ENCODE measurements around the gene DCP2.

The DCP2 gene

DNA sequence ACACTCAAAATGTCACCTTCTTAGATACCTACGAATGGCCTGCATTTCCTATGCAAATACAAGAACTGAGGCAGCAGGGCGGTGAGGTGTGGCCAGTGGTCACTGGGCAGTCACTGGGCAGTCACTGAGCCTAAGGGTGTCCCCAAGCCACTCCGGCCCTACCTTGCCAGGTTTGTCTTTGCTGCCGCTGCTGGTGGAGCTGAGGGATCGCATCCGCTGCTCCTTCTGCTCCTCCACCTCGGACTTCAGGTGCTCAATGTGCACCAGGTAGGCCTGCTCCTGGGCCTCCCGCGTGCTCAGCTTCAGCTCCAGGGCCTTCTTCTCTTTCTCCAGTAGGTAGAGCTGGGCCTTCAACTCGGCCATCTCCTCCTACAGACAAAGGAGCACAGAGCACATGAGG, 72.3 kb downstream of the DCP2 start:
- DNase-seq = no peak

GRCh38 chr5:113050721-113051382, 74.3 kb downstream of the DCP2 start:
- DNase-seq = no peak

- no peak for DNase-seq
These were observed 75.6 kb downstream of the DCP2 start for GRCh38 chr5:113052041-113052795.

GRCh38 chr5:113053511-113053995, 77.0 kb downstream of the DCP2 start:
- no peak for DNase-seq

DNA sequence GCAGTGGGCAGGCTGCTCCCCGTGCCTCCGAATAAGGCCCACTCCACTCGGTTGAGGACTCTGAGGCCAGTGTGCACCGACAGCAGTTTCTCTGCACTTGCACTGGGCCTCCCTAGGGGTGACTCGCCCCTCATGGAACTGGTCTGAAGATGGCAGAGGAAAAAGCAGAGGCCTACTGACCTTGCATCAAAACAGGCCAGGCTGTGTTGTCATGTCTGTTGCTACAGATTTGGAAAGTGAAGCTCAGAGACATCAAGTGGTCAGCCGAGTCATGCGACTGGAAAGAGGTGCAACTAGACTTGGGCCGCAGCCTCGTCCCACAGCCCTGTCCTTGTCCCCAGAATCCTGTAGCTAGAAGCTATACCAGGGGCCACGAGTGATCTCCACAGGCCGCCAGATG, 78.3 kb downstream of the DCP2 start:
- no peak for DNase-seq

DNA sequence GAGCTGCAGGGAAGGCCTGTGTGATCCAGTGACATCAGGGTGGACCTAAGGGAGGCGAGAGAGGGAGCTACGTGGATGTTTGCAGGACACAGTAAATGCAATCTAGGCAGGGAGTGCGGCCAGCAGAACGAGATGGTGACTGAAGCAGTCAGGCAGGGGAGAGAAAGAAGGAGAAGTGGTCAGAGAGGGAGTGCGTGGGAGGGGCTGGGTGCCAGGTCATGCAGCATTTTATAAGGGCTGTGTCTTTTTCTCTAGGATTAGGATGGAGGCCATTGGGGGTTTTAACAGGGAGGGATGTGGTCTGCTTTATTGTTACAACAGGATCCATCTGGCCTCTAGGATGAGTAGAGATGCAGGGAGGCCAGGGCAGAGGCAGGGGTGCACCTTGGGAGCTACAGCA, 80.4 kb downstream of the DCP2 start:
- DNase-seq = no peak

DNA sequence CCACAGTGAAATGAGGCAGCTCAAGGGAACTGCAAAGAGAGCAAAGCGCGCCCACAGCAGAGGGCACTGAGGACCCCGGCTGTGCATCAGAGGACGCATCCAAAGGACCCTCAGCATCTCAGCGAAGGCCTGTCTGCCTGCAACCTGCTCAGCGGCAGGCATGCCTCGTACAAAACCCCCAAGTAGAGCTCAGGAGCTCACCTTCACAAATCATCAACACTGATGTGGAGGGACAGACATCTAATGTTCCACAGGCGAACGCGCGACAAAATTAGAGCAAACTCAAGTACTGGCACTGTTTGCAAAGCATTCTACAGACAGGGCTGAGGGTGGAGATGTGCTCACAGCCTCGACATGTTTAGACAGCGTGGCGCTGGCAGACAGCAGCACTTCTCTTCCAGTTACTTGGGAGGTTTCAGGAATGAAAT, 81.0 kb downstream of the DCP2 start:
- no peak for DNase-seq

DNA sequence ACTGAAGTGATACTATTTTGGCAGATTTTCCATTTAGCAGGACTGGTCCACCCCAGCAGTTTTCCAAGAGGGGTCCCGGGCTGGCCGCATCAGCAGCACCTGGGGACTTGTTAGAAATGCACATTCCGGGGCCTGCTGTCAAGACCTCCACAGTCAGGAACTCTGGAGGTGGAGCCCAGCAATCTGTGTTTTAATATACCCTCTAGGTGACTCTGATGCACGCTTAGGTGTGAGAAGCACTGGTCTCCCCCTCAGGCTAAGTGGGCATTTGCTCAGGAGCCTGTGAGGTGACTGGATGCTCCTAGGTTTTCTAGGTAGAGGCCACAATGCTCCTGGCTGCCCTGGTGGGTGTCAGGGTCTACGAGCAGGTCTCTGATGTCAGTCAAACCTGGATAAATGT, 81.7 kb downstream of the DCP2 start:
- DNase-seq = no peak

- DNase-seq = no peak
These were observed 82.2 kb downstream of the DCP2 start for GRCh38 chr5:113058706-113059226.

DNA sequence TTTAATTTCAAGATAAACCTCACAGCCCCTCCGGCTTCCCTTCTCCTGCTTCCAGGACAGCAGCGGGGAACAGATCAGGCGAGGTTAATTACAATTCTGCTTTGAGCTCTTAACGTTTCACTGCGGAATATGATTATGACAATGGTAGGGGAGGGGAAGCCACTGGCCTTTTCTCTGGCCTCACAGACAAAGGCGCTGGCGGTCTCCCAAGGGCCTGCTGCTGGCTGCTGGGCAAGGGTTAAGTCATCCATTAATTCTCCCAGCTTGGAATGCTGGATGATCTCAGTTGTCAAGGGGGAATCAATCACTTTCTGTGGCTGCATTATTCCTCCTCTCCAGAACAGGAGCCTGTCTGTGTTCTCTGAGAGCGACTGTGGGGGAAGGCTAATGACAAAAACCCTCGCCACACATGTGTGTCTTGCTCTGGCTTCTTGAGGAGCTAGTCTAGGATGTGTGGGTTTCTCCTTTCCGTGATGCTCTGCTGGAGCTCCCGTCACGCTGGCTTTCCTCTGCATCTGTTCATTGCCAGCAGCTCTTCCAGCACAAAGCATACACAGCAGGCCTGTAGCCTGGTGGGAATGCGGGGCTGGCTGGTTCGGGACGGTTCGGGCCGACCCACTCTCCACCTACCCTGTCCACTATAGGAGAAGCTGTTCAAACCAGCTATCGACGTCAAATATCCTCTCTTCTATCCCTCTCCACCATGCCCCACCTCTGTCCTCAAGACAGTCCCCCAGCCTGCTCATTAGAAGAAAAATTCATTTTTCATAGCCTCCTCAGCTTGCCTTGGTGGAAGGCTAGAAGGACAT, 82.8 kb downstream of the DCP2 start:
- no peak for DNase-seq

DNA sequence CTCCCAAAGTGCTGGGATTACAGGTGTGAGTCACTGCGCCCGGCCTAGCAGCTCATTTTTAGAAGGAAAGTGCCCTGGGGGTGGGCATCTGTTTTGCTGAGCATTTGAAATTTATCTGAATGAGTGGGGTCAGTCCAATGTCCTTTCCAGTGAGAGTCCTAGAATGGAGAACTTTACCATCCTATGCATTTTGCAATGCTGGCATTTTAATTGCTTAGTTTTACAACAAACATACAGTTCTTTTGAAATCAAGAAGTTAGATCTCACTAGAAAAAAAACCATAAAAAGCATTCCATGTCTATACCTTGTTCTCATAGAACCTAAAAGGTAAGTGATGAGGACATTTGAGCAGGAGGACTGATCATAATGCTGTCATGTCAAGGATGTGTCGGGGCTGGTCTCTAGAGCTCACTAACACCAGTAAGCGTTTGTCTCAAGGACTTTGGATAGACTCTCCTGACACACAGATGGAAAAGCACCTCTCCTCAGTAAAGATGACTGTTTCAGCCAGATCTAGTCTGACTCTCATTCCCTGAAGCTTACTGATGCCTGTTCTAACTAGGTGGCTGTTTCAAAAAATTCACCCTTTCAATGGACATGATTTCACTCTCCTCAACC, 83.9 kb downstream of the DCP2 start:
- no peak for DNase-seq

DNA sequence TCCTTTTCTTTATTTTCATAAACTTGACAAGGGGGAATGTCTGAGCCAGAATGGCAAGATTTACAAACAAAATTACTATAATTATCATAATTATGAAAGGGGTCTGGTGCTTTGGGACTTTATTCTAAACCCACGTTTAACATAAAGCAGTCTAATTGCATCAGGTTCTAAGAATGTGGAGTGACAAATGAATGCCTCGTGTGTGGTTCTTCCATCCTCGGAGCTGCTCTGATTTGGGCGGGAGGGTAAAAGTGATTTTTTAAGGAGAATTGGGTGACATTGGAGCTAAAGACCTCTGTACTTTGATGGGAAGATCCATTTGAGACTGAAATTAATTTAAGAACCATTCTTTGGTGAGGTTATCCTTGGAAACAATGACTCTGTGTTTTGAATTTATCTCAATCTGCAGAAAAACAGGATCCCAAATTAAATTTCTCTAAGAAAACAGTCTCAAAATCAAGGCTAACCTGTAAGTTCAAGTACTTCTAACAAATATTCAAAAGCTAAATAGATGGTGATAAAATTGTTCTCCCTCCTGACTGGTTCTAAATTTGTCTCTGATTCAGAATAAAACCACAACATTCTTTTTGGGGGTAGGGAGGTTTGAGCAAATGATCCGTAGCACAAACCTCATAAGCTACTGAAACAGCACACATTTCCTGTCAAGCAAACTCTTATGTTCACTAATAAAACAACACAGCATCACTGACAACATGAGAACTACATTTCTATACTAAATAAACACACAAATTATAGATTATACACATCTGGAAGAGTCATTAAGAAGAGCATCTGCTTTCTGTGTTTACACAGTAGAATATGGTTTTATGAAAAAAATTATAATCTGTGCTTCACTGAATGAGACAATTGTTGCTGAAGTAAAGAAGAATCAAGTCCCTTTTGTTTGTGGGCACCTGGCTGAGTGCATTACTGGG, 85.5 kb downstream of the DCP2 start:
- no peak for DNase-seq

GRCh38 chr5:113062869-113063508, 86.4 kb downstream of the DCP2 start:
- DNase-seq = no peak

DNA sequence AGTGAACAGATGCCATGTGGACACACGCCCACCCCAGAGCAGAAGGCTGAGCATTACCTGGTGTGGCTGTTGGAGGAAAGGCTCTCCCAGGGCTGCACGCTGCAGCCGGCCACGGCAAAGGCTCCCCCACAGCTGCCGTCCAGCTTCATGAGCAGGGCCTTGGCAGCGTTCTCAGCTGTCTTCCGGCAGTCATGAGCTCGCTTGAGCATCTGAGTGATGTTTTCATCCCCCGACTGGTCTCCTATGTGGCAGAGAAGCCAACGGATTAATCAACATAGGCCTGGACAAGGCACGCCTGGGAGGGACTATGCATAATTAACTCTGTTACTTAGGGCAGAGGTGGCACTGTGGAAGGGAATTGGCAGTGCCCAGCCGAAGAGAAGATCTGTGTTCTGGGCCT, 87.3 kb downstream of the DCP2 start:
- no peak for DNase-seq

GRCh38 chr5:113064806-113065205, 88.2 kb downstream of the DCP2 start:
- no peak for DNase-seq

DNA sequence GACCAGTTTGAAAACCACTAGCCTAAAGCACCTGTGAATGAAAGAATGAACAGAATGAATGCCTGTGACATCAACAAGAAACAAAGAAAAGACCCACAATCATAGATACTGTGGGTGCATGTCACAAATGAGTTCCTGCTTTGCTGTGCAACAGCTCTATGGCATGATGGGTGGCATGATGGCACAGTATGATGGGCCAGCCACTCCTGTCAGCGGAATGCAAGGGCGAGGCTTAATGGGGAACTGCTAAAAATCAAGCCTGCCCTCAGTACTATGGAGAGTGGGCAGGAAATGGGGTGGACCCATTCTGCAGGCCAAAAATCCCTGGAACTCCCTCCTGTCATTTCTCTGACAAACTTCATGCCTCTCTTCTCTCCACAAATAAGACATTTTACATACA, 89.0 kb downstream of the DCP2 start:
- no peak for DNase-seq

DNA sequence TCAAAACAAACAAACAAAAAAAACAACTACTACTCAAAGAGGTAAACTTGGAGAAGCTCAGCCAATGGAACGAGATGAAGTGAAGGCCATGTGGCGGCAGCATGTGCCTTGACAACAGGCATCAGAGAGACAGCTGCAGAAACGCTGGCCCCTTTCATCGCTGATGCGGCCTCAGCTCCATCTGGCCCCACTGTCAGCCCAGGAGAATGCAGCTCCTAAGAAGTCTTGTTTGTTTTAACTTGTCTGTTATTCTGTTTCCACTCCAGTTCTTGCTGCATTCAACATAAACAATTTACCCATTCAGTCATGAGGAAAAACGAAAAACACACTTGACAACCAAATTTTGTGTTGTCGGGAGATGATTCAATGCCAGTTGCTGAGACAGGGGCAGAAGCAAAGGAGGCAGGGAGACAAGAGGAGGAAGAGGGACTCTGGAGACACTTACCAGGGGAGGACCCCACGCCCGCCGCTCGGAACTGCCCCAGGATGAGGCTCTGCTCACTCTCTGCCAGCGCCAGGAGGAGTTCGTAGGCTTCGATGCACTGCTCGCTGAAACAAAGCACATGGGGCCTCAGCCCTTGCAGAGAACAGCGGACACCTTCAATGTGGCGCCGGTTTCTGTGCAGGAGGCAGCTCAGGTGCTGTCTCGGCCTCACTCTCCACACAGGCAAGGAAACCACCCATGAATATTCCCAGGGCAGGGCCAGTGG, 91.2 kb downstream of the DCP2 start:
- no peak for DNase-seq

- no peak for DNase-seq
These were observed 92.0 kb downstream of the DCP2 start for GRCh38 chr5:113068559-113068958.
